SKM-1 (cell line): ENCODE results near the gene BRF1.

ENCODE experiments used
- DNase-seq: peaks from one replicate; lab custom pipeline; 2025; ENCODE audit not compliant: unreplicated experiment; lab: John Stamatoyannopoulos, UW

The BRF1 gene

DNA sequence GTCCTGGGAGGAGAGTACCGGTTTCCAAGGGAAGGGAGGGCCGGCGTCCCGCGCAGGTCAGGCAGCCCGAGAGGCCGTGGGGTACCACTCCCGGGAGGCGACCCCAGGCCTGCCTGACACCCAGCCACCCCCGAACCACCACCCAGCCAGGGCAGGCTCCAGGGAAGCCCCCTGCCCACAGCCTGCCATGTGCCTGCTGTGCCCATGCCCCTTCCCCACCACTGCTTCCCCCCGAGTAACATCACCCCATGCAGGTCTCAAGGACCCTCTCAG is 122.0 kb downstream of the BRF1 start:
- DNase-seq, result no peak

- DNase-seq, result no peak
These were observed 122.5 kb downstream of the BRF1 start for GRCh38 chr14:105178069-105178867.

DNA sequence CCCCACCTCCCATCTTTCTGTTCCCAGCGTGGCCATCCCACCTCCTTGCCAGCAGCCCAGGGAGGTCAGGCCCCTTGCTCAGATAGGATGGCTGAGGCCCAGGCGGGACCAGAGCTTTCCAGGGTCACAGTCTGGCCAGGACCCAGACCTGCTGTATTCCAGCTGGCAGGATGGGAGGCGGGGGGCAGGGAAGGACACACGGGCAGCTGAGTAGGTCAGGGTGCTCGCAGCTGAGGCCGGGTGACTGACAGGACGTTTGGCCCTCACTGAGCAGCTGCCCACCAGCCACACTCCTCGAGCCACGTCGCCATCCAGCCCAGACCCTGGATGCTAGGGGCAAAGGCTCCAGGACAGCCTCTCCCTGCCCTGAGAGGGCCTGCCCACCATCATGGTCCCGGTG is 123.7 kb downstream of the BRF1 start:
- no peak for DNase-seq

GRCh38 chr14:105176513-105176912 is 124.3 kb downstream of the BRF1 start:
- no peak for DNase-seq

- no peak for DNase-seq
These were observed 126.6 kb downstream of the BRF1 start for GRCh38 chr14:105173901-105174894.

DNA sequence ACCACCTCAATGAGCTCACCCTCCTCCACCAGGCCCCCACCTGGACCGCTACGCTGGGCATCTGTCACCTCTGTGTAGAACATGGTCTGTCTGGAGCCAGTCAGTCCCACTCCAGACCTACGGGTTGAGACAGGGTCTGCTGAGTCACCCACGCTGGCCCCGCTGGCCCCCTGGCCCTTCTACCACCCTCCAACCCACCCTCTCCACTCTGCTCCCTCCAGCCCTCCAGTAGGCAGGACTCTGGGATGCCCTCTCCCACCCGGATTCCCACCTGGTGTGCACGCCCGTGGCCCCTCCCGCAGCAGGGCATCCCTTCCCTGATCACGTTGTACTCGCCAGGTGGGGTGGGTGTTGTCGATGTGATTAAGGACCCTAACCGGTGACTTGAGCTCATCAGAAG is 127.7 kb downstream of the BRF1 start:
- no peak for DNase-seq

- DNase-seq, result no peak
These were observed 128.3 kb downstream of the BRF1 start for GRCh38 chr14:105172476-105172875.

DNA sequence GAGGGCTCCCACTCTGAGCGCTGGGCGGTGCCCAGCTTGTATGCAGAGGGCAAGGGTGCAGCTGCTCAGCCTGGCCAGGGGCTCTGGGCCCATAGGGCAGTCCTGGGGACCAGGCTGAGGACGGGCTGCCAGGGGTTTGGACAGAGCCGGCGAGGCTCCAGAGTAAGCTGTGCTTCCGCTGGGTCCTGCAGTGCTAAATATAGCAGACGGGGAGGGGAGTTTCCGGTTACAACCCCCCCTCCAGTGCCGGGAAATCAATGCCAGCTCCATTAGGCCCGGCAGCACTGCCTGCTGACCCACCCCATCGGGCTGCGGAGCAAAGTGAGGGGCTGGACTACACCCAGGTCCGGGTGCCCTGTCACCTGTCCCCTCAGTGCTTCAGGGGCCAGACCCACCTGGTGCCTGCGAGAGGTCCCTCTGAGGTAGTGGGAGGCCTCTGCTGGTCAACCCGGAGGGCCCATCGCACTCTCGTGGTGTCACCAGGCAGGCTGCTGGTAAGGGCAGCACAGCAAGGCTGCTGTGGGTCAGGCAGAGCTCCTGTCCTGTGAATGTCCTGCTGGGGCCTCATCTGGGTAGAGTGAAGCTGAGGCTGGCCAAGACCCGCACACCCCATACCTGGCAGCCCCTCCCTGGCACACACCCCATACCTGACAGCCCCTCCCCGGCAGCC is 129.7 kb downstream of the BRF1 start:
- DNase-seq, result no peak

DNA sequence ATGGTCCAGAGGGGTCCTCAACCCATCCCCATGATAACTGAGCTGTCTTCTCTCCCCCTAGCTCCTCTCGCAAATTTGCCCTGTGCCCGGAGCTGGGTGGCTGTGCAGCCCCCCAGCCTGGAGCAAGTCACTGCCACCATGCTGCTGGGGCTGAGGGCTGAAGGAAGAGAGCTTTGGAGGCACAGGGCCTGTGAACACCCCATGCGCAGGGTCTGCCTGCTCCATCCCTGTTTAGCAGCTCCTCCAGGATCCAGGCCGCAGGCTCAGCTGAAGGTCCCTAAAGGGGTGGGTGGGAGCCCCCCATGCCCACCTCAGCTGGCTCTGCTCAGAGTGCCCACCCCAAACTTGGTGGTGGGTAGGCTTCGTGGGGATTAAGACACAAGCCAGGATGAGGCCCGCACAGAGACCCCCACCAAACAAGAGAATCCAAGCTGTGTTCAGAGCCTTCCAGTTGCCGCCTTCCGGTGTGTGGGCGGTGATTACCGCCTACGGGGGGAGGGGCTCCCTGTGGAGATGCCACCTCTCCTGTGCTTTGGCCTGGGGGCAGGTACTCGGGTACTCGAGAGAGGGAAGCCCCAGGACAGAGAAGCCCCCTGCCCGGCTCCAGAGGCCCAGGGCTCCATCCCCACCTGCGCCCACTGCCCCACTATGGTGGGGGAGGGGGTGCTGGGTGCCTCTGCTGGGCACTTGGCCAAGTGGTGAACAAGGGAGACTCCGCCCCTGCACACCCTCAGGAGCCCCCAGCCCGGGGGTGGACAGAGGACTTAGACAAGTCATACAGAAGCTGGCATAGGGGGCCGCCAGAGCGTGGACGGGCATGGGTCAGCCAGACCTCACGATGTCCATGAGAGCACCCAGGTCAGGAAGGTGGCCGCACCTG is 130.8 kb downstream of the BRF1 start:
- no peak for DNase-seq

DNA sequence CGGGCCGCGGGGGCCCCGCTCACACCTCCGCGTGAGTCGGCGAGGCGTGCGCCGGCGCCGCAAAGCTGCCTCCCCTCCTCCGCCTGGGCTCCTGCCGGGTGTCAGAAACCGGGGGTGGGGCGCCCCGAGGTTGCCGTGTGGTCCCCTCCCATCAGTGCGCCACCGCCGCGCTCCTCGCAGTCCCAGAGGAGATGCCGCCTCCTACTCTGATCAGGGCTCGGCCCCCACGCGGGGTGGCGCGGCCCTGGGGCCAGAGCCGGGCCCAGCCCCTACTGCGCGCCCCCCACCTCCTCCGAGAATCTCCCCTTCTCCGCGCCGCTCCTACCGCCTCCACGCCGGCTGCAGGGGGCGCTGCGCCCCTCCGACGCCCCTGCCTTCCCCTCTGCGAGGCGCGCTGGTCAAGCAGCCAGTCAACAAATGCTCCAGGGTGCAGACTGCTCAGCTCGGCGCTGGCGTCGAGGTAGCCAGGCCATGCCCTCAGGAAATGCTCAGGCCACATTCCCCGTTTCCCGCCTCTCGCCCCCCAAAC is 131.8 kb downstream of the BRF1 start:
- DNase-seq, result no peak

DNA sequence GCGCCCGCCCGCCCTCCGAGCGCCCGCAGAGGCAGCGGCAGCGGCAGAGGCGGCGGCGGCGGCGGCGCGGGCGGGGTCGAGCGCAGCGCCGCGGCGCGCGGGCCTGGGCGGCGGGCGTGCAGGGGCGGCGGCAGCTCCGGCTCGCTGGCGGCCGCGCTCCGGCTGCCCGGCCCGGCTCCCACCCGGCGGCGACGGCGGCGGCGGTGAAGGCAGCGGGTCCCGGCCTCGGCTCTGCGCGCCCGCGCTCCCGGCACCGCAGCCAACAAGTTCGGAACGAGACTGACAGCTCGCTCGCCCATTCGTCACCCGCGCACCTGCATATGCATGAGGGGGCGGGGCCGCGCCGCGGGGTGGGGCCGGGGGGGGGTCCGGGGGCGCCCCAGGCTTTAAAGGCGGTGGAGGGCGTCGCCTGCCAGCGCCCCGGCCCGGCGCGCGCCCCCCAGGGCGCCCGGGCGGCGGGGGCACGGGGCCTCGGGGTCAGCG is 132.3 kb downstream of the BRF1 start, which contains the start of gene JAG2:
JAG2 (minus strand) TSS at position 281 of the 483 bp plus-strand sequence. CDS start 356 bp downstream, outside the sequence.
- DNase-seq, result no peak

DNA sequence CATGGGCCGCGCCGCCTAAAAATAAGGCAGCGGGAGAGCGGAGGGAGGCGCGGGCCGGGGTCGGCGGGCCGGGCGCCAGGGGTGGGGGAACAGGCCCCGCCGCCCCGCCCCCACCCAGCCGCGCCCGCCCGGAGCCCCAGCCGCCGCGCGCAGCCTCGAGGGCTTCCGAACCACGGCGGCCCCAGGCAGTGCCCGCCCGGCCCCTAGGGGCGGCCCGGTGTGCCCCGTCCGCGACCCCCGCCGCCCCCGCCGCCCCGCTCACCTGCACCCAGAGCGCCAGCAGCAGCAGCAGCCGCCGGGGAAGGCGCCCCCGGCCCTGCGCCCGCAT is 132.7 kb downstream of the BRF1 start:
- DNase-seq, result no peak

DNA sequence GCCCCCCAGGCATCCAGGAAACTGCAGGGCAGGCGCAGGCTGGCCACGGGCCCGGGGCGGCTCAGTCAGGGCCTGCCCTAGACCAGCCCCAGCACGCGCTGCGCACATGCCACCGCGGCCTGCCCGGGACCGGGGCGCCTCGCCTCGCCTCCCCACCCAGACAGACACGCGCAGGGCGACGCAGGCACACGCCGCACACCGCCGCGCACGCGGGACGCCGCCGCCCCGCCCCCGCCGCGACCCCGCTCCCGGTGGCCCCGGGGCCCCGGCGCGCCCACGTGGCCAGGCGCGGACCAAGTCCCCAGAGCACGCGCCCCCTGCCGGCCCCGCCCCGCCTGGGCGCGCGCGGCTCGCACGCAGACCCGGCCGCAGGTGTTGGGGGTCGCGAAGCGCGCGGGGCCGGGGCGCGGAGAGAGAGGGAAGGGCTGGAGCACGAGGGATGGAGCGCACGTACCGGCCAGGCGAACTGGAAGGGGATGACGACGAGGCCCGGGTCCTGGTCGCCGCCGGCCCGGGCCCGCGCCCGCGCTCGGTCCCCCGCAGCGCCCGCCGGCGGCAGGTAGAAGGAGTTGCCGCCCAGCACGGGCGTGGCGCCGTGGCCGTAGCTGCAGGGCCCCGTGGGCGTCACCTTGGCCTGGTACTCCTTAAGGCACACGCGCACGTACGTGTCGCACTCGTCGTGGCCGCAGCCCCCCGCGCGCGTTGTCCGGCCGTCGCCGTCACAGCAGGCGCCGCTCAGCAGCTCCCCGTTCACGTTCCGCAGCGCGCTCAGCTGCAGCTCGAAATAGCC is 133.3 kb downstream of the BRF1 start:
- no peak for DNase-seq

DNA sequence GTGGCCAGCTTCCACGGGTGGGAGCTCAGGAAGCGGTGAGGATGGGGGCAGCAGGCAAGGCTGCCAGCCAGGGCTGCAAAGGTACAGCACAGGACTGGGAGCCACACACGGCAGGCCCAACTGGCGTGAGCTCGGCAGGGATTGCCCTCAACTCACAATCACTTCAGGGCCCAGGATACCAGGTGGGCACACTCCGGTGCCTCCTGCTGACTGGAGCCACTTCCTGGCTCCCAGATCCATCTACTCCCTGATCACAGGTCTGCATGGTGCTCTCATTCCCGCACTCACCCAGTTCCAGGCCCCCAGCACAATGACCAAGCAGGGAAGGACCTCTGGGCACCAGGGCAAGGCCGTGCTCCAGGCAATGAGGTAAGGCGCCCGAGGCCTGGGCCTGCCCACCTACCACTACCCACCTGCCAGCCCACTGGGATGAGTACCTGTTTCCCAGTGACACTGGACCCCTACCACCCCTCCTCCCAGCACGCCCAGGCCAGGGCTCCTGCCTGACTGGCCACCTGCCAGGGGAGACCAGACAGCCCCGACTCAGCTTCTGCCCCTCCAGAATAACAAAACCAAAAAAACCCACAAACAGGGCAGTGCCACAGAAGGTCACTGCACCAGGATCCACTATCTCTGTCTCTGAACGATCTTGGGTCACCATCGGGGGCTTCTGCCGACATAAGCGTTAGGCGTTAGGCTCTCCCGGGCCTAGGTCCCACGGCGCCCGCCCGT is 134.1 kb downstream of the BRF1 start:
- DNase-seq, result no peak

GRCh38 chr14:105165761-105166485 is 134.9 kb downstream of the BRF1 start:
- no peak for DNase-seq

DNA sequence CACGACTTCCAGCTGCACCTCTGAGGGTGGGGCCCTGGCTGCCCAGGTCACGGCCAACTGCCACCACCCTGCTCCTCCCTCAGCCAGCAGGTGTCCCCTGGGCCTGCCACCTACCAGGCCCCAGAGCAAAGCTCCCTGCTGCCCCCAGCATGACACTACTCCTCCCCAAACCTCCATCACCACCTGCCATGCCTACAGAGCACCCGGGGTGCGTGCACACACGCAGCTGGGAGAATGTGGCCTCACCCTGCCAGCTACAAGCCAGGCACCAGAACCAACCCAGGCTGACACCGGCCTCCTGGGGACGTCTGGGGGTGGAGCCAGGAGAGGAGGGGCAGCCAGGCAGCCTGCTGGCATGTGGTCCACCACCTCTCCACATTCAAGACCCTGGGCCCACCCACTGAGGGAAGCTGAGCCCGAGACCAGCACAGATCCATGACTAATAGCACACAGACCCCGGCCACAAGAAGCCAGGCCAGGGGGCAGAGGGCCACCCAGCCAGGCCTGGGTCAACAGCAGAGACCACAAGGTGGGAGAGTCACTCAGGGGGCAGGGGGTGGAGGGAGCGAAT is 135.6 kb downstream of the BRF1 start:
- DNase-seq, result no peak

DNA sequence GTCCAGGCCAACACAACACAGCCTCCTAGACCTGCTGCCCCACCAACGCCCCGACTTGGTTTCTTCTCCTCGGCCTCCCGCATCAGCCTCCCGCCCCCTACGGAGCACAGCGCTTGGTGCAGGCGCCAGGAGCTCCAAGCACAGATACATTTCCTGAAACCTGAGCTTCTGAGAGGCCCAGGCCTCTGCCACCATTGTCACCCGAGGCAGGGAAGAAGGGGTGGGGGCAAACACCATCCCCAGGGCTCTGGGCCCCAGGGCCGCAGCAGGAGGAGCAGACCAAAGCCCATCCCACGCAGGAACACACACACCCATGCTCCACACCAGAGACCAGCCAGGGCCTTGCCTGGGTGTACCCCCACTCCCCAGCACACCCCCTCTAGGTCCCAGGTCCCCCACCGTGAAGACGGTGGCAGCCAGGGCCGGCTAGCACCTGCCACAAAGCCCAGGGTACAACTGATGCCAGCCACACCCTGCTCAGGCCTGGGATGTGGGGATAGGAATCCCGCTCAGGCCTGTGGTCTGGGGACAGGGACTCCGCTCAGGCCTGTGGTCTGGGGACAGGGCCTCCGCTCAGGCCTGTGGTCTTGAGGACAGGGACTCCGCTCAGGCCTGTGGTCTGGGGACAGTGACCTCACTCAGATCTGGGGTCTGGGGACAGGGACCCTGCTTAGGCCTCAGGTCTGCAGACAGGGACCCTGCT is 137.6 kb downstream of the BRF1 start:
- DNase-seq, result no peak
